C4-2B (cell line): ENCODE data around the gene ARMC9.
A peak's percentile ranks its signal among the peaks of the same experiment; 100 is the strongest.

Experiments used
- H3K27ac ChIP-seq: fragments of 450-650 bp; 2 replicates; pipeline ENCODE4 v1.5.1; 2017
- ZFX ChIP-seq: fragments of 450-650 bp; IDR thresholded peaks from 2 replicates; pipeline ENCODE4 v1.6.1; 2017
- TF ChIP-seq, protein P1 (sequence below): fragments of 450-650 bp; conservative IDR thresholded peaks from 2 replicates; pipeline ENCODE4 v1.5.1; 2017; ENCODE audit warnings: mild to moderate bottlenecking

Gene ARMC9

DNA sequence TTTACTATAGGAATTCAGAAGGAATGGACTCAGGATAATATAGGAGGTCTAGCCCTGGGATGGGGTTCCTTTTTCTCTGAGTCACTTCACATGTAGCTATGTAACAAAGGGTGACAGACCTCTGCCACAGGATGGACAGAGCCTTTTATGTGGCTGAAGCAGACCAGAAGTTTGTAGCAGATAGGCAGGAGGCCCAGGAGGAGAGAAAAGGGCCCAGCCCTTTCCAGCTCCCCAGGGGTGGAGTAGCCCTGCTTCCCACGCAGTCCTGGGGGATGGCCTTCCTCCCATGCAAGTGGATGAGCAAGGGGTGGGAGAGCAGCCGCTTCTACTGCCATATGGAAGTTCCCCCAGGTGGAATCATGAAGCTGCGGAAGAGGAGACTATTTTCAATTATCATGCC, 40.3 kb downstream of the ARMC9 start:
- no peak for TF ChIP-seq ZFX
- TF ChIP-seq, protein P1, sequence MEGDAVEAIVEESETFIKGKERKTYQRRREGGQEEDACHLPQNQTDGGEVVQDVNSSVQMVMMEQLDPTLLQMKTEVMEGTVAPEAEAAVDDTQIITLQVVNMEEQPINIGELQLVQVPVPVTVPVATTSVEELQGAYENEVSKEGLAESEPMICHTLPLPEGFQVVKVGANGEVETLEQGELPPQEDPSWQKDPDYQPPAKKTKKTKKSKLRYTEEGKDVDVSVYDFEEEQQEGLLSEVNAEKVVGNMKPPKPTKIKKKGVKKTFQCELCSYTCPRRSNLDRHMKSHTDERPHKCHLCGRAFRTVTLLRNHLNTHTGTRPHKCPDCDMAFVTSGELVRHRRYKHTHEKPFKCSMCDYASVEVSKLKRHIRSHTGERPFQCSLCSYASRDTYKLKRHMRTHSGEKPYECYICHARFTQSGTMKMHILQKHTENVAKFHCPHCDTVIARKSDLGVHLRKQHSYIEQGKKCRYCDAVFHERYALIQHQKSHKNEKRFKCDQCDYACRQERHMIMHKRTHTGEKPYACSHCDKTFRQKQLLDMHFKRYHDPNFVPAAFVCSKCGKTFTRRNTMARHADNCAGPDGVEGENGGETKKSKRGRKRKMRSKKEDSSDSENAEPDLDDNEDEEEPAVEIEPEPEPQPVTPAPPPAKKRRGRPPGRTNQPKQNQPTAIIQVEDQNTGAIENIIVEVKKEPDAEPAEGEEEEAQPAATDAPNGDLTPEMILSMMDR: no peak
- no peak overlapping the region for H3K27ac ChIP-seq

DNA sequence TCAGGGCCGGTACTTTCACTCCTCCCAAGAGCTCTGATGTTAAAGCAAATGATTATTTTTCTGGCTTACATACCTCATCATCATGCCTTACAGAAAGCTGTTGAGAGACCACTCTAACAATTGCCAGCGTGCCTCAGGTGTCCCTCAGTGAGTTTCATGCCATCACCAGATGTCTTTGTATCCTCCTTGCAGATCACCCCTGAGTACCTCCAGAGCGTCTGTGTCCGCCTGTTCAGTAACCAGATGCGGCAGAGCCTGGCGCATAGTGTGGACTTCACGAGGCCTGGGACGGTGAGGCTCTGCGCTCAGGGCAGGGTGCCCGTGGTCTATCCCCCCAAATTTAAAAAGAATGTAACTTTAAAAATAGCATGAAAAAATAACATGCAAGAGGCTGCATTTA, 41.3 kb downstream of the ARMC9 start:
- TF ChIP-seq ZFX: no peak
- TF ChIP-seq, protein P1: no peak

DNA sequence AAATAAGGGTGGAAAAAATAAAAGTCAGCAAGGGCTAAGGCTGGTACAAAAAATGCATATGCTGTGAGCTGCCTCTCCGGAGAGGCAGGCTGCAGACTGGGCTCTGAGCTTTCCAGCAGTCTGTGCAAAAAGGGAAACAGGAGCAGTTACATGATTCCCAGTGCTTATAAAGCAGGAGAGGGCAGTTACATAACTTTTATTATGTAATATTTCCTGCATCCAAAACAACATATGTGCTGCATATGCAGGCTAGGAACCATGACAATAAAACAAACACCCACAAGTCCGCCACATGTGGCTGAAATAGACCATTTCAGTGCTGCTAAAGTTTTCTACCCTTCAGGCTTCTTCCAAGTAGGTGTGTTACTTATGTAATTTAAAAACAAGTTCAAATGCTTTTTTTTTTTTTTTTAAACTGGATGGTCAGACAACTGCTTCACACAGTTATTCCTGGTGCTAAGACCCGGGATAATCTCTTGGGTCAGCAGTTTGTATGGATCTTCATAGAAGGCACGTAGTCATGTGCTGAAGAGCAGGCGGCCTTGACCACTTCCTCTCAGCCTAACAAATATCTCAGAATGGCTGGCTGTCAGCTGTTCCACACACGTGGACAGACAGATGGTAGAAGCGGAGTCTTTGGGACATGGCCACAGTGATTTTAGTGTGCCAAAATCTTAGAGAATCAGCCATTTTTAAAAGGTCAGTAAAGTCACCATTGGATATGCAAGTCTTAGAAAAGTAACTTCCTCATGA, 43.5 kb downstream of the ARMC9 start:
- TF ChIP-seq, protein P1: no peak
- TF ChIP-seq ZFX: no peak
- H3K27ac ChIP-seq: no peak overlapping the region

More for the DNA sequence above, 41.3 kb downstream of the ARMC9 start:
- H3K27ac ChIP-seq: no peak overlapping the region

DNA sequence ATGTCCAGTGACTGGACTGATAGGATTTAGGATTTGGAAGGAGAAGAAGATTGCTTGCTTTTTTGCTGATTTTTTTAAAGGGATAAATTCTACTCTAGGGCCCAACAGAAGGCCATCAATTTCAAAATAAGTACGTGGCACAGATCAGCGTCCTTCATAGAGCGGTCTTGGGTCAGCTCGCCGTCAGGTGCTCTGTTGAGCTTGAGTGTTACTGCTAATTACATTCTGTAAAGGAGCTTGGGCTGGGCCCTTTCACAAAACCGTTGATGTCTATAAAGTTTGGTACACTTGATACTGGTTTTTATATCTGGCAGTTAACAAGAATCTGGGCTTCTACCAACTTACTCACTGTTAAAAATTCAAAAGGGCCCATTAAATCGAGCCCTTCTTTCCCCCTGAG, 45.4 kb downstream of the ARMC9 start:
- no peak for TF ChIP-seq ZFX
- TF ChIP-seq, protein P1: no peak
- no peak overlapping the region for H3K27ac ChIP-seq

DNA sequence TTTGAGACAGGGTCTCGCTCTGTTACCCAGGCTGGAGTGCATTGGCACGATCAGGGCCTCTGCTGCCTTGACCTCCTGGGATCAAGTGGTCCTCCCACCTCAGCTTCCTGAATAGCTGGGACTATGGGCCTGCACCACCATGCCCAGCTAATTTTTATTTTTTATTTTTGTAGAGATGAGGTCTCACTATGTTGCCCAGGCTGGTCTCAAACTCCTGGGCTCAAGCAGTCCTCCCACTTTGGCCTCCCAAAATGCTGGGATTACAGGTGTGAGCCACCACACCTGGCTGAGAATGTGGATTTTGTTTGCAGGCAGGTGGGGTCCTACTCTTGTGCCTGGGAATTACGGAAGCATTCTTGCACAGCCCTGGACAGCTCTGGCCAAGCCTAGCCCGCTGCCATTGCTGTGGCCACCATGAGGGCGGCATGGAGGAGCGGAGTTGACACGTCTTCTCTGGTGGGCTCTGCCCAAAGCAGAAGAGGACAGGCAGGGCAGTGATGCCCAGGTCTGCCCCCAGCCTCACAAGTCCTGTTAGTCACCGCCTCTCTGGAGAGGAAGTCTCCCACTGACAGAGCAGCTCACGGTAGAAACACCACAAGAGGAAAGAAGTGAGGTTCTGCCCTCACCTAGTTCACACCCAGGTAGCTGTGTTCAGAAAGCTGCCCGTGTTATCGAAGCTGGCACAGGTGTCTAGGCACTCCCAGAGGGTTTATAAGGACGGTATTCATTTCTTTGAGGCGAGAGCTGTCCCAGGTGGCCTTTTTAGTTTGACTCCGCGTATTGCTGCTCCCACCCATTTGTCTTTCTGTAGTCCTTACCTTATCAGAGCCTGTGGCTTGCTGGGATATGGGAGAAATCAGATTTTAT, 46.2 kb downstream of the ARMC9 start:
- TF ChIP-seq, protein P1: no peak
- no peak for TF ChIP-seq ZFX

DNA sequence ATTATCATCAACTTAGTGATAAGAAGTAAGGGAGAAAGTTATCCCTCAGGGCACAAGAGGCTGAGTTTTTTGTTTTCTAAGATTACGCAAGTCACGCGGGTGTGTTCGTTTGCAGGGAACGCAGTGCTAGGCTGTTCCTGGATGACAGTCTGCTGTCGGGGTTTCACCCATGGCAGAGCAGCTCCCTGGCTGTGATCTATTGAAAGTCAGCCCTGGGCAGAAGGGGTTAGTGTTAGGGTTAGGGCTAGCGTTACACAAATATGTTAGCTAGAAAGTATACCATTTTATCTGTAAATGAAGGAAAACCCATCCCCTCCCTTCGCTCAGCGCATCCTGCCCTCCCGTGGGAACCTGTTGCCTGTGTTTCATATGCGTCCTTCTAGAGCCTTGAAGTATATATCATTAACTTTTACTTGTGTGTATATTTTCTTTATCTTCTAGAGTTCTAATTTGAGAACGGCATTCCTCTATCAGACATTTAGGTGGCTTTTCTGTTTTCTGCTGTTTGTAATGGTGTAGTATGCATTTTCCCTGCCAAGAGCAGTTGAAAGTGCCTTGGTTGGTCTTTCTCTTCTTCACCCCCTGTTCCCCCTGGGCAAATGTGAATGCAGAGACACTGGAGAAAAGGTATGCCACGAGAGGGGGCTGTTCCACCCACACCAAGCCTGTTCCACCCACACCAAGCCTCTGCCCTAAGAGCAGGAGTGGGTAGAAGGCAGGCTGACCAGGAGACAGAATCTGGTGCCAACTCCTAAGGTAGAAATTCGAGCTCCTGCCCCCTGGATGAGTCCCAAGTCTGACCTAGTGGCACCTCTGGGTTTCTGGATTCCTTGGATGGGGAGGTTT, 47.0 kb downstream of the ARMC9 start:
- TF ChIP-seq, protein P1: peak; percentile 45
- TF ChIP-seq ZFX: no peak
- H3K27ac ChIP-seq: peak overlapping the region; percentile 18; the same call in 1 of the 2 replicates

More for the DNA sequence above, 46.2 kb downstream of the ARMC9 start:
- no peak overlapping the region for H3K27ac ChIP-seq
